WTC11 (cell line): ENCODE measurements around the gene IRF2BPL. TPM values are rescaled to one million over a fixed set of nuclear protein-coding genes. Genes with fewer than 3 reads are reported as not detected.

ENCODE experiments used
- FOXJ3 ChIP-seq: sonication (generic); formaldehyde crosslinking; IDR thresholded peaks from 2 replicates; pipeline ENCODE4 v1.9.0; 2021; ENCODE audit warnings: missing genetic modification reagents, mild to moderate bottlenecking, borderline replicate concordance
- HMGA2 ChIP-seq: fragments of 250-450 bp; sonication (Bioruptor Pico); IDR thresholded peaks from 2 replicates; pipeline ENCODE4 v1.4.0; 2021; ENCODE audit warnings: mild to moderate bottlenecking, moderate library complexity
- SMAD3 ChIP-seq: sonication (generic); formaldehyde crosslinking; IDR thresholded peaks from 2 replicates; pipeline ENCODE4 v1.8.0; 2022; ENCODE audit warnings: missing genetic modification reagents, mild to moderate bottlenecking, borderline replicate concordance
- ZNF219 ChIP-seq: sonication (generic); formaldehyde crosslinking; IDR thresholded peaks from 2 replicates; pipeline ENCODE4 v1.8.0; 2023; ENCODE audit warnings: missing genetic modification reagents, mild to moderate bottlenecking, borderline replicate concordance
- ZNF416 ChIP-seq: fragments of 250-450 bp; sonication (Bioruptor Pico); IDR thresholded peaks from 2 replicates; pipeline ENCODE4 v1.9.0; 2021; ENCODE audit warnings: mild to moderate bottlenecking, inconsistent platforms
- total RNA-seq: library from RNA; stranded (reverse); gene quantifications from 3 replicates; pipeline ENCODE4 v1.2.3, GENCODE V29; 2021
- TF ChIP-seq, protein P1 (sequence below): sonication (generic); formaldehyde crosslinking; IDR thresholded peaks from 2 replicates; pipeline ENCODE4 v1.8.1; 2023; ENCODE audit warnings: mild to moderate bottlenecking, missing genetic modification reagents
- TF ChIP-seq, protein P2 (sequence below): fragments of 250-450 bp; sonication (Bioruptor Pico); conservative IDR thresholded peaks from 2 replicates; pipeline ENCODE4 v1.9.0; 2021; ENCODE audit warnings: mild to moderate bottlenecking

The IRF2BPL gene
- total RNA-seq, 1 experiment from 2014 or later, result 126 TPM

DNA sequence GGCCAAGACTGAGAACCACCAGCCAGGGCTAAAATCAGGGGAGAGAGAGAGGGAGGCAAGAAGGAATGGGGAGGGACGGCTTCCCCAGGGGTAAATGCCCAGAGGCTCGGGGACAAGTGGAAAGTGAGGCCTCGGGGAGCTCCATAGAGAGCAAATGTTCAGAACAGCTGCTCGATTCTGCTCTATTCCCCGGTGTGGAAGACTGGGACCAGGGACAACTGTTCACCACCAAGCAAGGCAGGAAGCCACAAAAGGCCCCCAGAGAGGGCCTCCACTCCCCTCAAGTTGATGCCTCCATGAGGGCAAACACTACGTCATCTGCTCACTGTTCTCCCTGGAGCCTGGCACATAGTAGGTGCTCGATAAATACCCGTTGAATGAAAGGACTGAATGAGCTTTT, 53.5 kb downstream of the IRF2BPL start (continued):
- TF ChIP-seq, protein P1, sequence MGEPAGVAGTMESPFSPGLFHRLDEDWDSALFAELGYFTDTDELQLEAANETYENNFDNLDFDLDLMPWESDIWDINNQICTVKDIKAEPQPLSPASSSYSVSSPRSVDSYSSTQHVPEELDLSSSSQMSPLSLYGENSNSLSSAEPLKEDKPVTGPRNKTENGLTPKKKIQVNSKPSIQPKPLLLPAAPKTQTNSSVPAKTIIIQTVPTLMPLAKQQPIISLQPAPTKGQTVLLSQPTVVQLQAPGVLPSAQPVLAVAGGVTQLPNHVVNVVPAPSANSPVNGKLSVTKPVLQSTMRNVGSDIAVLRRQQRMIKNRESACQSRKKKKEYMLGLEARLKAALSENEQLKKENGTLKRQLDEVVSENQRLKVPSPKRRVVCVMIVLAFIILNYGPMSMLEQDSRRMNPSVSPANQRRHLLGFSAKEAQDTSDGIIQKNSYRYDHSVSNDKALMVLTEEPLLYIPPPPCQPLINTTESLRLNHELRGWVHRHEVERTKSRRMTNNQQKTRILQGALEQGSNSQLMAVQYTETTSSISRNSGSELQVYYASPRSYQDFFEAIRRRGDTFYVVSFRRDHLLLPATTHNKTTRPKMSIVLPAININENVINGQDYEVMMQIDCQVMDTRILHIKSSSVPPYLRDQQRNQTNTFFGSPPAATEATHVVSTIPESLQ (CRISPR knock-in tag), result no peak
- TF ChIP-seq, protein P2, sequence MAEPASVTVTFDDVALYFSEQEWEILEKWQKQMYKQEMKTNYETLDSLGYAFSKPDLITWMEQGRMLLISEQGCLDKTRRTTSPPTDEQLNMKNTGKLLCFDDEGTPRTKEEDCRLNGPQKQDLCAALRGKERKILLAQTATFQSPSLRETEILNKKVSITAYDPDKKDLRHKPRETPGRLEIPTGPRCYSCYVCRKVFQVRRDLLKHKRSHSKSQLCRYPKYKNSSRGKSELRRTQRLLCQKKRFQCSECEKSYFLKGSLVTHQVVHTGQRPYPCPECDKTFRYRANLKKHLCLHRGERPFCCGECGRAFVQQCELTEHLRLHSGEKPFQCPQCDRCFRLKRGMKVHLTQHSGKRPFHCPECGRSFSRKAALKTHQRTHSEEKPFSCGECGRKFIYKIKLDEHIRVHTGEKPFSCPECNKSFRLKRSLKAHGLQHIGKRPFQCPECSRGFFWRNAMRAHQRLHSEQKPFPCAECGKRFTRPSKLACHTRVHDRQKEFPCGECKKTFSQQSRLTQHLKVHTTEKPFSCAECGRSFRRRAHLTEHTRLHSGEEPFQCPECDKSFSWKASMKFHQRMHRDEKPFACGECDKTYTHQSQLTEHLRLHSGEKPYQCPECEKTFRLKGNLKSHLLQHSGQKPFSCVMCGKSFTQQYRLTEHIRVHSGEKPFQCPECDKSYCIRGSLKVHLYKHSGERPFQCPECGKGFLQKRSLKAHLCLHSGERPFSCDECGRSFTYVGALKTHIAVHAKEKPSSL (CRISPR knock-in tag), result no peak
- TF ChIP-seq FOXJ3 (no peak), HMGA2 (CRISPR knock-in tag) (no peak), SMAD3 (CRISPR knock-in tag) (no peak), ZNF416 (CRISPR knock-in tag) (no peak), ZNF219 (CRISPR knock-in tag) (no peak)
- TF ChIP-seq, all 79 proteins: peak for 0

Other genes with a start within 250 kb of the IRF2BPL start
- gene ANGEL1, start 215.8 kb downstream of the IRF2BPL start, total RNA-seq, result 25.7 to 29.7 TPM (median 25.8 TPM) in 3 replicates
- not detected in 3 replicates for gene LRRC74A, start 202.3 kb downstream of the IRF2BPL start, total RNA-seq
- gene CIPC, start 69.5 kb upstream of the IRF2BPL start, total RNA-seq, result 22.5 to 25.4 TPM (median 24.2 TPM) in 3 replicates
- 38.6 to 47.7 TPM (median 39.3 TPM) in 3 replicates for gene ZDHHC22, start 113.1 kb upstream of the IRF2BPL start, total RNA-seq
- gene TMEM63C, start 153.1 kb upstream of the IRF2BPL start, total RNA-seq, result 3.6 to 8.8 TPM (median 6.0 TPM) in 3 replicates
- 0.14 to 0.46 TPM (median 0.33 TPM) in 3 replicates for gene NGB, start 242.5 kb upstream of the IRF2BPL start, total RNA-seq